ENCODE measurements around the gene AFF1.

AFF1 gene

DNA sequence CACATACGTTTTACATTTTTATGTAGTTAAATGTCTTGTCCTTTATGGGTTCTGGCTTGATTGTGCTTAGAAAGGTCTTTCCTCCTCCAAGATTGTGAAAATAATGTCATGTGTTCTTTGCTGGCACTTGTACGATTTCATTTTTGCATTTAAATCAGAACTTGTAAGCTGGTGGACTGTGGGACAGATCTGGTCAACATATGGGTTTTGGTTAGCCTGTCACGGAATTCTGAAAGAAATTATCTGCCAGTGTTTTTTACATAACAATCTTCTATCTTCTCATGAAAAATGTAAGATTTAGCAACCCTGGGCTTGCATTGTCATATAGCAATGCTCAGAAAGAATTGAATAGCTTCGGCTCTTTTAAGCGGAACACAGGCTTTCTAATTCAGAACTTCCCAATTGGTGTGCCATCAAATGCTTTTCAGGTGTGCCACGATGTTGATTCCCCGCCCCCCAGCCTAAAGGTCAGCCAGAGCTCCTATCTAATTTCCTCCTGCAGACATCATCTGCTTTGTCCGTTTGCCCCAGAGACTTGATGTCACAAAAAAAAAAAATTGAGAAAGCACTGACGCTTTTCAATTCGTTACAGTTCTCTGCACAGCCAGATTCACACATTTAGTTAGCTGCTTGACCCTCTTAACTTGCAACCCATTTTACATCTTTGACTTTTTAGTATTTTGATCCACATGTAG, 16.2 kb downstream of the AFF1 start:
- no peak overlapping the region for H4K91ac ChIP-seq (ENCODE audit: low read depth, low read length, poor library complexity)
- no peak overlapping the region for H3K4me3 ChIP-seq (ENCODE audit: low read length in 2 of 2)
- H2BK12ac ChIP-seq (ENCODE audit: low read length): no peak overlapping the region
- H3K36me3 ChIP-seq (replicated peaks in 1 of 2; ENCODE audit: control insufficient read depth in 2 of 2, insufficient read depth in 2 of 2, low read length in 2 of 2): no peaks in the 10 kb centered on the region
- no peak overlapping the region for H2AK5ac ChIP-seq (ENCODE audit: low read depth, low read length)
- H3K27me3 ChIP-seq (ENCODE audit: control insufficient read depth in 3 of 3, insufficient read depth in 3 of 3, low read depth in 1 of 3, low read length in 3 of 3): no peaks in the 10 kb centered on the region
- no peak overlapping the region for H3K18ac ChIP-seq (ENCODE audit: low read length)
- H3K4me1 ChIP-seq (ENCODE audit: control insufficient read depth in 2 of 2, insufficient read depth in 1 of 2, low read depth in 1 of 2, low read length in 2 of 2): peaks cover 12 to 26% of the 10 kb centered on the region in 2 donors
- H3K9me3 ChIP-seq (replicated peaks in 1 of 2; ENCODE audit: control insufficient read depth in 2 of 2, insufficient read depth in 1 of 2, low read depth in 1 of 2, low read length in 2 of 2): no peaks in the 10 kb centered on the region
- peaks cover 4% of the 10 kb centered on the region for H3K79me1 ChIP-seq (ENCODE audit: low read depth, low read length)
- DNase-seq (ENCODE audit: low spot score): no peak
- no peak overlapping the region for H3K23ac ChIP-seq (ENCODE audit: low read depth, low read length, poor library complexity)
- no peak overlapping the region for H3K4me2 ChIP-seq (ENCODE audit: insufficient read depth, low read length, poor library complexity, severe bottlenecking)
- no CpG with 5 or more reads among the region's 10 CpGs for WGBS, 2 donors (ENCODE audit: extremely low coverage in 2 of 2, insufficient read length in 2 of 2, insufficient replicate concordance in 1 of 2)
- H2BK15ac ChIP-seq (ENCODE audit: low read length): no peak overlapping the region
- H2BK5ac ChIP-seq (ENCODE audit: low read length): no peak overlapping the region
- H2AFZ ChIP-seq (ENCODE audit: low read length): no peak overlapping the region
- no peak overlapping the region for H4K8ac ChIP-seq (ENCODE audit: low read depth, low read length)
- H3K4ac ChIP-seq (ENCODE audit: low read length): no peak overlapping the region
- no peak overlapping the region for H2BK120ac ChIP-seq (ENCODE audit: low read depth, low read length)
- no peak overlapping the region for H3K9ac ChIP-seq (ENCODE audit: low read depth, low read length, poor library complexity)
- no peak overlapping the region for H3K14ac ChIP-seq (ENCODE audit: low read length)
- peak overlapping the region; percentile 52 for H3K27ac ChIP-seq (replicated peaks; ENCODE audit: low read length)

DNA sequence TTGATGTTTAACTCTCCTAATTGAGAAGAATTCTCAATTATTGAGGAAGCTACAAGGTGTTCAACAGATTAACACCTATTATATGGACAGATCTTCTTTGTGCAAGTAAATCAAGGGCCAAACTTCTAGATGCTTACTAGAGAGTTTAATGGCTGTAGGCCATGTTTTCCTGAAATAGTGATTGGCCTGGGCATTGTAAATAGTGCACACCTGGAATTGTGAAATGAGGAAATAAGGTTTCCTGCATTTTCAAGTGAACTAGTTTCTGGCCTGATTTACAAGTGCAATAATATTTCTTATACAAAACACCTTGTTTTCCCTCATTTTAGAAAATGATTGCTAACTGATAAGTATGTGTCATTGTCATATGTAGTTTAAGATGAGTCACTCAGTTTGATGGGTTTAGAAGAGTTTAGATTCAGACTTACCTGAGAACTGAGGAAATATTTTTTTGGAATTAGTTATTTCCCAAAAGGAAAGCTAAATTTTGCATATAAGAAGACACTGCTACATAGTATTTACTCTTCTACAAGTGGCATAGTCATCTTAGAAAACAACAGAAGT, 21.2 kb downstream of the AFF1 start:
- no peak overlapping the region for H3K23ac ChIP-seq (ENCODE audit: low read depth, low read length, poor library complexity)
- H3K4ac ChIP-seq (ENCODE audit: low read length): no peak overlapping the region
- no peak overlapping the region for H3K27ac ChIP-seq (replicated peaks; ENCODE audit: low read length)

DNA sequence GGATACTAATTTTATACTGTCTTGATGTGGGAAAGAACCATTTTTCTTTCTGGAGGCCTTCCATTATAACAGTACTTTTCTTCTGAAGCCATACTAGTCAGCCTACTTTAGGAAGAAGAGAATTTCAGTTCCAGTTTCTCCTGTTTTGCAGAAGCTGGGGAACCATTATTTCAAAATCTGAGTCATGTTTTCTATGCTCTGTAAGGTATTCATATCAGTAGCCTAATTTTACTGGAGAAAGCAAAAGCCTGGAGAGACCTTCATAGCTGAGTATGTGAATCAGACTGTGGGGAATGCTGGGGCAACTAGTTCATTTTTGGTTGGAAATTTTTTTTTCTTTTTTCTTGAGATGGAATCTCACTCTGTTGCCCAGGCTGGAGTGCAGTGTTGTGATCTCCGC, 22.4 kb downstream of the AFF1 start:
- Histone ChIP-seq H3K9ac (ENCODE audit: low read depth, low read length, poor library complexity) (no peak overlapping the region), H2BK5ac (ENCODE audit: low read length) (no peak overlapping the region), H2BK120ac (ENCODE audit: low read depth, low read length) (no peak overlapping the region), H3K27ac (replicated peaks; ENCODE audit: low read length) (peak overlapping the region; percentile 23), H2AK5ac (ENCODE audit: low read depth, low read length) (no peak overlapping the region), H3K9me3 (replicated peaks in 1 of 2; ENCODE audit: control insufficient read depth in 2 of 2, insufficient read depth in 1 of 2, low read depth in 1 of 2, low read length in 2 of 2) (no peaks in the 10 kb centered on the region), H3K4me2 (ENCODE audit: insufficient read depth, low read length, poor library complexity, severe bottlenecking) (no peak overlapping the region), H4K91ac (ENCODE audit: low read depth, low read length, poor library complexity) (no peak overlapping the region), H3K36me3 (replicated peaks in 1 of 2; ENCODE audit: control insufficient read depth in 2 of 2, insufficient read depth in 2 of 2, low read length in 2 of 2) (no peaks in the 10 kb centered on the region), H2AFZ (ENCODE audit: low read length) (no peak overlapping the region), H3K79me1 (ENCODE audit: low read depth, low read length) (no peaks in the 10 kb centered on the region), H3K27me3 (ENCODE audit: control insufficient read depth in 3 of 3, insufficient read depth in 3 of 3, low read depth in 1 of 3, low read length in 3 of 3) (no peaks in the 10 kb centered on the region), H3K14ac (ENCODE audit: low read length) (no peak overlapping the region), H4K8ac (ENCODE audit: low read depth, low read length) (no peak overlapping the region), H2BK12ac (ENCODE audit: low read length) (no peak overlapping the region), H3K4me3 (ENCODE audit: low read length in 2 of 2) (no peak overlapping the region), H3K23ac (ENCODE audit: low read depth, low read length, poor library complexity) (no peak overlapping the region), H2BK15ac (ENCODE audit: low read length) (no peak overlapping the region), H3K4me1 (ENCODE audit: control insufficient read depth in 2 of 2, insufficient read depth in 1 of 2, low read depth in 1 of 2, low read length in 2 of 2) (peaks cover 16 to 27% of the 10 kb centered on the region in 2 donors), H3K18ac (ENCODE audit: low read length) (no peak overlapping the region), H3K4ac (ENCODE audit: low read length) (no peak overlapping the region)
- no peak for DNase-seq (ENCODE audit: low spot score)
- no CpG with 5 or more reads among the region's 1 CpG for WGBS, 2 donors (ENCODE audit: extremely low coverage in 2 of 2, insufficient read length in 2 of 2, insufficient replicate concordance in 1 of 2)

More for the DNA sequence above, 21.2 kb downstream of the AFF1 start:
- Histone ChIP-seq H3K4me1 (ENCODE audit: control insufficient read depth in 2 of 2, insufficient read depth in 1 of 2, low read depth in 1 of 2, low read length in 2 of 2) (peaks cover 14 to 18% of the 10 kb centered on the region in 2 donors), H2AK5ac (ENCODE audit: low read depth, low read length) (no peak overlapping the region), H4K8ac (ENCODE audit: low read depth, low read length) (no peak overlapping the region), H3K14ac (ENCODE audit: low read length) (no peak overlapping the region), H3K79me1 (ENCODE audit: low read depth, low read length) (no peaks in the 10 kb centered on the region), H3K18ac (ENCODE audit: low read length) (no peak overlapping the region), H2AFZ (ENCODE audit: low read length) (no peak overlapping the region), H2BK5ac (ENCODE audit: low read length) (no peak overlapping the region), H2BK120ac (ENCODE audit: low read depth, low read length) (no peak overlapping the region), H2BK15ac (ENCODE audit: low read length) (no peak overlapping the region), H3K9me3 (replicated peaks in 1 of 2; ENCODE audit: control insufficient read depth in 2 of 2, insufficient read depth in 1 of 2, low read depth in 1 of 2, low read length in 2 of 2) (no peaks in the 10 kb centered on the region), H3K4me2 (ENCODE audit: insufficient read depth, low read length, poor library complexity, severe bottlenecking) (no peak overlapping the region), H3K4me3 (ENCODE audit: low read length in 2 of 2) (no peak overlapping the region), H3K36me3 (replicated peaks in 1 of 2; ENCODE audit: control insufficient read depth in 2 of 2, insufficient read depth in 2 of 2, low read length in 2 of 2) (no peaks in the 10 kb centered on the region), H4K91ac (ENCODE audit: low read depth, low read length, poor library complexity) (no peak overlapping the region), H2BK12ac (ENCODE audit: low read length) (no peak overlapping the region), H3K9ac (ENCODE audit: low read depth, low read length, poor library complexity) (no peak overlapping the region), H3K27me3 (ENCODE audit: control insufficient read depth in 3 of 3, insufficient read depth in 3 of 3, low read depth in 1 of 3, low read length in 3 of 3) (no peaks in the 10 kb centered on the region)
- DNase-seq (ENCODE audit: low spot score): no peak

DNA sequence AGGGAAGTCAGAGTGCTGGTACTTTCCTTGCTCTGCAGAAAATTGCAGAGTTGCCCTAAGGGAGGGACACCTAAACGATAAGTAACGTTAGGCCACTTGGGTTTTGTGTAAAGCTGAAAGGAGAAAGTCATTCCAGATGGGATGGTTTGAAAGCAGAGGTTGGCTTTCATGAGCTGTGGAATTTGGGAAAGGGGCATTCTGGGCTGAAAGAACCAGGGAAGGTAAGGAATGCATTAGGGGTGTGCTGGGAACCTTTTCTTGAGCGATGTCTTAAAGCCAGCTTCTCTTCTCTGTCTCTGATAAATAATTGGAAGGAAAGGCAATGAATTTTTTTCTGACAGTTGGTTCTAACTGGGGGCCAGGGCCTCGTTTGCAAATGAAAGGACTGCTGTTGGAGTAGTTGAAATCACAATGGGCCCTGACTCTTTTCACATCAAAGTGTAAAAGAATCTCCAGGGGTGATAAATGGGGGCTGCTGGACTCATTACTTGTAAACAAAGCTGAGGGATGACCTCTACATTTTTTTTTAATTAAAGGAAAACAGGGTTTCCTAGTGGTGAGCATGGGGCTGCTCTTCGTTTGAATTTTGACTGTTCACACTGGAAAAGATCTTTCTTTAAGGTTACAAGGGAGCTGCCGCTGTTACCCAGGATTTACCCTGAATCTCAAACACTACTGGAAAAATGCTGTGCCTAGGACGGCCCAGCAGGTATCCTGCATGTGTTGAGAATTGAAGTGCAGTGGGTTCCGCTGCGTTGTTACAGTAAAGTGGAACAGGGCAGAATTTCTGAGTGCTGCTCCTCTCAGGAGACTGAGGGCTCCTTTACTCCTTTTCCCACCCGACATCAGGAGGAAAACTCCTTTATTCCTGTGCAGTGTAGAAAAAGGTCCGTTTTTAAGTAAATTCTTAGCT, 25.0 kb downstream of the AFF1 start:
- peak; percentile 85 for DNase-seq (ENCODE audit: low spot score)
- WGBS, 2 donors (ENCODE audit: extremely low coverage in 2 of 2, insufficient read length in 2 of 2, insufficient replicate concordance in 1 of 2): no CpG with 5 or more reads among the region's 11 CpGs
- no peak overlapping the region for H3K14ac ChIP-seq (ENCODE audit: low read length)

More for the DNA sequence above, 25.0 kb downstream of the AFF1 start:
- peak overlapping the region; percentile 60 for H2BK12ac ChIP-seq (ENCODE audit: low read length)
- peak overlapping the region; percentile 94 for H2BK120ac ChIP-seq (ENCODE audit: low read depth, low read length)
- H4K8ac ChIP-seq (ENCODE audit: low read depth, low read length): no peak overlapping the region
- peak overlapping the region; percentile 73 for H2BK15ac ChIP-seq (ENCODE audit: low read length)
- H4K91ac ChIP-seq (ENCODE audit: low read depth, low read length, poor library complexity): peak overlapping the region; percentile 99
- no peaks in the 10 kb centered on the region for H3K79me1 ChIP-seq (ENCODE audit: low read depth, low read length)
- peak overlapping the region; percentile 93 for H3K4ac ChIP-seq (ENCODE audit: low read length)
- no peak overlapping the region for H2AK5ac ChIP-seq (ENCODE audit: low read depth, low read length)
- H3K23ac ChIP-seq (ENCODE audit: low read depth, low read length, poor library complexity): no peak overlapping the region
- peak overlapping the region; percentile 19 for H2AFZ ChIP-seq (ENCODE audit: low read length)
- H3K27me3 ChIP-seq (ENCODE audit: control insufficient read depth in 3 of 3, insufficient read depth in 3 of 3, low read depth in 1 of 3, low read length in 3 of 3): no peaks in the 10 kb centered on the region
- peak overlapping the region; percentile 35 for H2BK5ac ChIP-seq (ENCODE audit: low read length)
- no peaks in the 10 kb centered on the region for H3K36me3 ChIP-seq (replicated peaks in 1 of 2; ENCODE audit: control insufficient read depth in 2 of 2, insufficient read depth in 2 of 2, low read length in 2 of 2)
- H3K4me3 ChIP-seq (ENCODE audit: low read length in 2 of 2): peak overlapping the region in 1 of 2 donors; percentile 10
- peak overlapping the region; percentile 99 for H3K18ac ChIP-seq (ENCODE audit: low read length)
- H3K4me2 ChIP-seq (ENCODE audit: insufficient read depth, low read length, poor library complexity, severe bottlenecking): peak overlapping the region; percentile 71
- no peaks in the 10 kb centered on the region for H3K9me3 ChIP-seq (replicated peaks in 1 of 2; ENCODE audit: control insufficient read depth in 2 of 2, insufficient read depth in 1 of 2, low read depth in 1 of 2, low read length in 2 of 2)
- H3K9ac ChIP-seq (ENCODE audit: low read depth, low read length, poor library complexity): peak overlapping the region; percentile 55
- H3K4me1 ChIP-seq (ENCODE audit: control insufficient read depth in 2 of 2, insufficient read depth in 1 of 2, low read depth in 1 of 2, low read length in 2 of 2): peaks cover 20 to 27% of the 10 kb centered on the region in 2 donors
- peak overlapping the region; percentile 100 for H3K27ac ChIP-seq (replicated peaks; ENCODE audit: low read length)
